Measurements from ENCODE around the gene ADAMTS16. TPM values are rescaled to one million over a fixed set of nuclear protein-coding genes. Genes with fewer than 3 reads are reported as not detected.
A peak's percentile ranks its signal among the peaks of the same experiment; 100 is the strongest.

The ADAMTS16 gene
- total RNA-seq, 4 donors from 2014 or later = 0.27 to 0.94 TPM; not detected in 2

GRCh38 chr5:5301176-5301575 lies 161.0 kb downstream of the ADAMTS16 start:
- ATAC-seq = no peak
- no peak overlapping the region for H3K27ac ChIP-seq
- H3K4me1 ChIP-seq = no peaks in the 10 kb centered on the region
- no peaks in the 10 kb centered on the region for H3K27me3 ChIP-seq
- TF ChIP-seq POLR2AphosphoS5 (IDR thresholded peaks at IDR 0.05) (no peak), CTCF (IDR thresholded peaks at IDR 0.05) (no peak), POLR2A (IDR thresholded peaks at IDR 0.05) (no peak), EP300 (IDR thresholded peaks at IDR 0.05) (no peak)
- no peaks in the 10 kb centered on the region for H3K36me3 ChIP-seq
- WGBS, 2 donors (ENCODE audit: low coverage in 1 of 2) = 40% methylated on average over 1 of the region's 3 CpGs; no CpG with 5 or more reads in 1 of the 2 donors
- H3K4me3 ChIP-seq = no peak overlapping the region
- peaks cover 0 to 20% (median 0%) of the 10 kb centered on the region in 3 donors for H3K9me3 ChIP-seq

- no peak for ATAC-seq
- 68 to 81% methylated on average over 2 to 4 of the region's 4 CpGs for WGBS, 2 donors (ENCODE audit: low coverage in 1 of 2)
- no peak overlapping the region for H3K27ac ChIP-seq
- H3K4me1 ChIP-seq = peaks cover 0 to 6% (median 0%) of the 10 kb centered on the region in 3 donors
- H3K36me3 ChIP-seq = no peaks in the 10 kb centered on the region
- TF ChIP-seq EP300 (IDR thresholded peaks at IDR 0.05) (no peak), POLR2A (IDR thresholded peaks at IDR 0.05) (no peak), POLR2AphosphoS5 (IDR thresholded peaks at IDR 0.05) (no peak), CTCF (IDR thresholded peaks at IDR 0.05) (no peak)
- H3K4me3 ChIP-seq = no peak overlapping the region
- H3K27me3 ChIP-seq = no peaks in the 10 kb centered on the region
- peaks cover 0 to 20% (median 0%) of the 10 kb centered on the region in 3 donors for H3K9me3 ChIP-seq
Observed at GRCh38 chr5:5302201-5302600, 162.1 kb downstream of the ADAMTS16 start.

GRCh38 chr5:5303242-5303641 lies 163.1 kb downstream of the ADAMTS16 start:
- TF ChIP-seq EP300 (IDR thresholded peaks at IDR 0.05) = no peak
- no peak for TF ChIP-seq CTCF (IDR thresholded peaks at IDR 0.05)
- no peak for TF ChIP-seq POLR2AphosphoS5 (IDR thresholded peaks at IDR 0.05)
- no peak for TF ChIP-seq POLR2A (IDR thresholded peaks at IDR 0.05)
- Histone ChIP-seq H3K9me3 (peaks cover 0 to 20% (median 0%) of the 10 kb centered on the region in 3 donors), H3K4me3 (no peak overlapping the region), H3K36me3 (no peaks in the 10 kb centered on the region), H3K4me1 (peaks cover 0 to 6% (median 0%) of the 10 kb centered on the region in 3 donors), H3K27ac (no peak overlapping the region), H3K27me3 (no peaks in the 10 kb centered on the region)
- ATAC-seq = no peak
- no CpG with 5 or more reads among the region's 15 CpGs for WGBS, 2 donors (ENCODE audit: low coverage in 1 of 2)

GRCh38 chr5:5304361-5305020 lies 164.4 kb downstream of the ADAMTS16 start:
- TF ChIP-seq EP300 (IDR thresholded peaks at IDR 0.05) (no peak), CTCF (IDR thresholded peaks at IDR 0.05) (no peak), POLR2AphosphoS5 (IDR thresholded peaks at IDR 0.05) (no peak), POLR2A (IDR thresholded peaks at IDR 0.05) (no peak)
- no peaks in the 10 kb centered on the region for H3K27me3 ChIP-seq
- no peak for ATAC-seq
- H3K4me3 ChIP-seq = no peak overlapping the region
- peaks cover 0 to 20% (median 0%) of the 10 kb centered on the region in 3 donors for H3K9me3 ChIP-seq
- H3K36me3 ChIP-seq = no peaks in the 10 kb centered on the region
- WGBS, 2 donors (ENCODE audit: low coverage in 1 of 2) = 68% methylated on average over 7 of the region's 10 CpGs; no CpG with 5 or more reads in 1 of the 2 donors
- peaks cover 0 to 6% (median 0%) of the 10 kb centered on the region in 3 donors for H3K4me1 ChIP-seq
- H3K27ac ChIP-seq = no peak overlapping the region

- TF ChIP-seq POLR2A (IDR thresholded peaks at IDR 0.05) (no peak), POLR2AphosphoS5 (IDR thresholded peaks at IDR 0.05) (no peak), CTCF (IDR thresholded peaks at IDR 0.05) (no peak), EP300 (IDR thresholded peaks at IDR 0.05) (no peak)
- 26 to 83% methylated on average over 1 to 2 of the region's 7 CpGs for WGBS, 2 donors (ENCODE audit: low coverage in 1 of 2)
- Histone ChIP-seq H3K4me1 (peaks cover 0 to 6% (median 0%) of the 10 kb centered on the region in 3 donors), H3K36me3 (no peaks in the 10 kb centered on the region), H3K27me3 (no peaks in the 10 kb centered on the region), H3K4me3 (no peak overlapping the region), H3K9me3 (peaks cover 0 to 17% (median 0%) of the 10 kb centered on the region in 3 donors), H3K27ac (no peak overlapping the region)
- ATAC-seq = peak; percentile 14
Observed at GRCh38 chr5:5306696-5307095, 166.6 kb downstream of the ADAMTS16 start.
